ENCODE results near the gene LUM. TPM values are rescaled to one million over a fixed set of nuclear protein-coding genes. Genes with fewer than 3 reads are reported as not detected.

The LUM gene
- total and polyA plus RNA-seq, 2 donors (not counting 3 experiments of a cell fraction or from before 2014, with no cell fraction given), result 0.29 to 1.9 TPM

DNA sequence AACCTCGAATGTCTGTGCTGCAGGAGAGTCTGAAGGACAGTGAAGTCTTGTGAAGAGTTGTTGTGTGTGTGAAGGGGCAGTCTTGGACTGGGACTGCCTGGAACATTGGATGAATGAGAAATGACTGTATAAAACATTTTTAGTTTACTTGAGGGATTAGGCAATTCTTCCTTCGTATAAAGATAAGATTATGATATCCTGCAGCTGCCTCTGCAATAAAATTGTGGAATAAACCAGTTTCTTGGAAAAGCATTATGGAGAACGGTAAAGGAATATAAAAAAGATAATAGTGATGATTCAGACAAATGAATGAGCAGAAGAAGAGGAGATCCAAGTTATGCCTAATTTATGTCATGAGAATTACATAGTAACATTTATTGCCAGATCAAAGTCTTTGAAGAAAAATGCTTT, 30.9 kb upstream of the LUM start:
- no peak for DNase-seq (ENCODE audit: low read depth, low spot score)
- Histone ChIP-seq H3K36me3 (ENCODE audit: control insufficient read depth in 2 of 2, extremely low read depth in 1 of 2, insufficient read depth in 2 of 2, low read length in 2 of 2) (no peaks in the 10 kb centered on the region), H3K4me1 (ENCODE audit: control insufficient read depth, extremely low read depth, insufficient read depth, low read length) (peaks cover 21% of the 10 kb centered on the region), H3K4me3 (replicated peaks in 1 of 3; ENCODE audit: insufficient read depth in 1 of 3, low read depth in 1 of 3, low read length in 3 of 3) (no peak overlapping the region), H3K9me3 (replicated peaks; ENCODE audit: control insufficient read depth, insufficient read depth, low read length) (no peaks in the 10 kb centered on the region), H3K9me1 (replicated peaks; ENCODE audit: control insufficient read depth, extremely low read depth, insufficient read depth, low read length) (no peaks in the 10 kb centered on the region), H2AFZ (ENCODE audit: low read depth, low read length) (no peak overlapping the region), H4K20me1 (replicated peaks; ENCODE audit: control insufficient read depth, extremely low read depth, insufficient read depth, low read length) (no peaks in the 10 kb centered on the region), H3K27ac (ENCODE audit: insufficient read depth, low read depth, low read length) (no peak overlapping the region), H3K9ac (replicated peaks; ENCODE audit: extremely low read depth, insufficient read depth, low read length) (no peak overlapping the region), H3K79me2 (ENCODE audit: control insufficient read depth, insufficient read depth, low read length) (no peaks in the 10 kb centered on the region), H3K4me2 (ENCODE audit: insufficient read depth, low read length) (no peak overlapping the region), H3K27me3 (ENCODE audit: control insufficient read depth in 2 of 2, insufficient read depth in 2 of 2, low read length in 2 of 2) (no peaks in the 10 kb centered on the region)
- no peak for TF ChIP-seq GATA2 (IDR thresholded peaks at IDR 0.05; ENCODE audit: insufficient read depth, insufficient read length, low read depth, low read length)
- TF ChIP-seq, protein P1, sequence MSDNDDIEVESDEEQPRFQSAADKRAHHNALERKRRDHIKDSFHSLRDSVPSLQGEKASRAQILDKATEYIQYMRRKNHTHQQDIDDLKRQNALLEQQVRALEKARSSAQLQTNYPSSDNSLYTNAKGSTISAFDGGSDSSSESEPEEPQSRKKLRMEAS (IDR thresholded peaks at IDR 0.05; ENCODE audit: insufficient read depth, insufficient read length), result no peak
- TF ChIP-seq, protein P2, sequence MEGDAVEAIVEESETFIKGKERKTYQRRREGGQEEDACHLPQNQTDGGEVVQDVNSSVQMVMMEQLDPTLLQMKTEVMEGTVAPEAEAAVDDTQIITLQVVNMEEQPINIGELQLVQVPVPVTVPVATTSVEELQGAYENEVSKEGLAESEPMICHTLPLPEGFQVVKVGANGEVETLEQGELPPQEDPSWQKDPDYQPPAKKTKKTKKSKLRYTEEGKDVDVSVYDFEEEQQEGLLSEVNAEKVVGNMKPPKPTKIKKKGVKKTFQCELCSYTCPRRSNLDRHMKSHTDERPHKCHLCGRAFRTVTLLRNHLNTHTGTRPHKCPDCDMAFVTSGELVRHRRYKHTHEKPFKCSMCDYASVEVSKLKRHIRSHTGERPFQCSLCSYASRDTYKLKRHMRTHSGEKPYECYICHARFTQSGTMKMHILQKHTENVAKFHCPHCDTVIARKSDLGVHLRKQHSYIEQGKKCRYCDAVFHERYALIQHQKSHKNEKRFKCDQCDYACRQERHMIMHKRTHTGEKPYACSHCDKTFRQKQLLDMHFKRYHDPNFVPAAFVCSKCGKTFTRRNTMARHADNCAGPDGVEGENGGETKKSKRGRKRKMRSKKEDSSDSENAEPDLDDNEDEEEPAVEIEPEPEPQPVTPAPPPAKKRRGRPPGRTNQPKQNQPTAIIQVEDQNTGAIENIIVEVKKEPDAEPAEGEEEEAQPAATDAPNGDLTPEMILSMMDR (IDR thresholded peaks at IDR 0.05; ENCODE audit: extremely low read depth in 1 of 2, insufficient read depth in 1 of 2, low read depth in 1 of 2, low read length in 2 of 2), result no peak
- TF ChIP-seq FOS (IDR thresholded peaks at IDR 0.05; ENCODE audit: borderline replicate concordance, insufficient read depth, low read length), result no peak
- TF ChIP-seq POLR2AphosphoS5 (IDR thresholded peaks at IDR 0.05; ENCODE audit: insufficient read depth, low read depth, low read length), result no peak
- no peak for TF ChIP-seq MYC (IDR thresholded peaks at IDR 0.05; ENCODE audit: low read depth, low read length)
- TF ChIP-seq EZH2 (IDR thresholded peaks at IDR 0.05; ENCODE audit: borderline replicate concordance, low read depth, low read length, severe bottlenecking), result no peak
- no peak for TF ChIP-seq POLR2A (IDR thresholded peaks at IDR 0.05; ENCODE audit: low read depth, low read length)
- no peak for TF ChIP-seq JUN (IDR thresholded peaks at IDR 0.05; ENCODE audit: borderline replicate concordance, insufficient read depth, insufficient read length, low read depth)
- dilution Hi-C loops (cut with MboI; ENCODE audit: extremely low pct_ligation_motif_present, low sequenced_read_pairs) (no loop called here), intact Hi-C loops (cut with micrococcal nuclease) (no loop called here)
- ChIA-PET CTCF (no interaction called here), POLR2A (no interaction called here)
- BruUV-seq (replicated peaks), result no TSS peak
- no peak for FAIRE-seq

All from endothelial cell of umbilical vein (primary cell).